ENCODE measurements around the gene DNAJC1. TPM values are rescaled to one million over a fixed set of nuclear protein-coding genes. Genes with fewer than 3 reads are reported as not detected.

The DNAJC1 gene
- total and polyA plus RNA-seq, 2 donors (not counting 3 experiments of a cell fraction or from before 2014, with no cell fraction given) = 11.2 to 19.7 TPM

GRCh38 chr10:21727452-21728168 lies 275.9 kb downstream of the DNAJC1 start:
- Histone ChIP-seq H3K4me3 (replicated peaks in 1 of 3; ENCODE audit: insufficient read depth in 1 of 3, low read depth in 1 of 3, low read length in 3 of 3) (no peak overlapping the region), H4K20me1 (replicated peaks; ENCODE audit: control insufficient read depth, extremely low read depth, insufficient read depth, low read length) (no peaks in the 10 kb centered on the region), H3K79me2 (ENCODE audit: control insufficient read depth, insufficient read depth, low read length) (no peaks in the 10 kb centered on the region), H2AFZ (ENCODE audit: low read depth, low read length) (no peak overlapping the region), H3K9ac (replicated peaks; ENCODE audit: extremely low read depth, insufficient read depth, low read length) (peak overlapping the region; percentile 5), H3K27ac (ENCODE audit: insufficient read depth, low read depth, low read length) (peak overlapping the region; percentile 36), H3K9me3 (replicated peaks; ENCODE audit: control insufficient read depth, insufficient read depth, low read length) (no peaks in the 10 kb centered on the region), H3K4me2 (ENCODE audit: insufficient read depth, low read length) (peak overlapping the region; percentile 88), H3K4me1 (ENCODE audit: control insufficient read depth, extremely low read depth, insufficient read depth, low read length) (peaks cover 34% of the 10 kb centered on the region), H3K27me3 (ENCODE audit: control insufficient read depth in 2 of 2, insufficient read depth in 2 of 2, low read length in 2 of 2) (no peaks in the 10 kb centered on the region), H3K36me3 (ENCODE audit: control insufficient read depth in 2 of 2, extremely low read depth in 1 of 2, insufficient read depth in 2 of 2, low read length in 2 of 2) (no peaks in the 10 kb centered on the region), H3K9me1 (replicated peaks; ENCODE audit: control insufficient read depth, extremely low read depth, insufficient read depth, low read length) (no peaks in the 10 kb centered on the region)
- FAIRE-seq = peak; percentile 82
- ChIA-PET POLR2A (no interaction called here), CTCF (interaction anchor here (1.0 to 1.9 kb wide), 3 partner anchors 16 to 448 kb away, joined by 3 to 4 read pairs (median 3); no protein-coding TSS in a partner anchor)
- BruUV-seq (replicated peaks) = no TSS peak
- TF ChIP-seq CTCF (IDR thresholded peaks at IDR 0.05; ENCODE audit: extremely low read depth in 1 of 2, insufficient read depth in 1 of 2, low read depth in 1 of 2, low read length in 2 of 2) (no peak), GATA2 (IDR thresholded peaks at IDR 0.05; ENCODE audit: insufficient read depth, insufficient read length, low read depth, low read length) (peak; percentile 87)
- dilution Hi-C loops (cut with MboI; ENCODE audit: extremely low pct_ligation_motif_present, low sequenced_read_pairs) (no loop called here), intact Hi-C loops (cut with micrococcal nuclease) (loop anchor here (5.0 kb wide), 1 partner anchor 895 kb away; no protein-coding TSS in a partner anchor)
- DNase-seq (ENCODE audit: low read depth, low spot score) = peak; percentile 69

GRCh38 chr10:21726601-21727225 lies 276.8 kb downstream of the DNAJC1 start:
- DNase-seq (ENCODE audit: low read depth, low spot score) (no peak), FAIRE-seq (peak; percentile 18)
- H3K9me3 ChIP-seq (replicated peaks; ENCODE audit: control insufficient read depth, insufficient read depth, low read length) = no peaks in the 10 kb centered on the region
- no peaks in the 10 kb centered on the region for H3K79me2 ChIP-seq (ENCODE audit: control insufficient read depth, insufficient read depth, low read length)
- intact Hi-C loops (cut with micrococcal nuclease) (loop anchor here (5.0 kb wide), 1 partner anchor 896 kb away; no protein-coding TSS in a partner anchor), dilution Hi-C loops (cut with MboI; ENCODE audit: extremely low pct_ligation_motif_present, low sequenced_read_pairs) (no loop called here)
- no peaks in the 10 kb centered on the region for H3K9me1 ChIP-seq (replicated peaks; ENCODE audit: control insufficient read depth, extremely low read depth, insufficient read depth, low read length)
- no peaks in the 10 kb centered on the region for H4K20me1 ChIP-seq (replicated peaks; ENCODE audit: control insufficient read depth, extremely low read depth, insufficient read depth, low read length)
- no peaks in the 10 kb centered on the region for H3K27me3 ChIP-seq (ENCODE audit: control insufficient read depth in 2 of 2, insufficient read depth in 2 of 2, low read length in 2 of 2)
- TF ChIP-seq EZH2 (IDR thresholded peaks at IDR 0.05; ENCODE audit: borderline replicate concordance, low read depth, low read length, severe bottlenecking) = no peak
- no peak for TF ChIP-seq FOS (IDR thresholded peaks at IDR 0.05; ENCODE audit: borderline replicate concordance, insufficient read depth, low read length)
- no peak for TF ChIP-seq POLR2AphosphoS5 (IDR thresholded peaks at IDR 0.05; ENCODE audit: insufficient read depth, low read depth, low read length)
- TF ChIP-seq MYC (IDR thresholded peaks at IDR 0.05; ENCODE audit: low read depth, low read length) = no peak
- no peak for TF ChIP-seq CTCF (IDR thresholded peaks at IDR 0.05; ENCODE audit: extremely low read depth in 1 of 2, insufficient read depth in 1 of 2, low read depth in 1 of 2, low read length in 2 of 2)
- TF ChIP-seq GATA2 (IDR thresholded peaks at IDR 0.05; ENCODE audit: insufficient read depth, insufficient read length, low read depth, low read length) = no peak
- TF ChIP-seq POLR2A (IDR thresholded peaks at IDR 0.05; ENCODE audit: low read depth, low read length) = no peak
- TF ChIP-seq MAX (IDR thresholded peaks at IDR 0.05; ENCODE audit: insufficient read depth, insufficient read length) = no peak
- no peak for TF ChIP-seq JUN (IDR thresholded peaks at IDR 0.05; ENCODE audit: borderline replicate concordance, insufficient read depth, insufficient read length, low read depth)
- H3K4me2 ChIP-seq (ENCODE audit: insufficient read depth, low read length) = peak overlapping the region; percentile 88
- H3K36me3 ChIP-seq (ENCODE audit: control insufficient read depth in 2 of 2, extremely low read depth in 1 of 2, insufficient read depth in 2 of 2, low read length in 2 of 2) = no peaks in the 10 kb centered on the region
- no peak overlapping the region for H3K4me3 ChIP-seq (replicated peaks in 1 of 3; ENCODE audit: insufficient read depth in 1 of 3, low read depth in 1 of 3, low read length in 3 of 3)
- no TSS peak for BruUV-seq (replicated peaks)
- H3K27ac ChIP-seq (ENCODE audit: insufficient read depth, low read depth, low read length) = no peak overlapping the region
- ChIA-PET POLR2A (no interaction called here), CTCF (interaction anchor here (1.9 kb wide), 1 partner anchor 448 kb away, joined by 4 read pairs; no protein-coding TSS in a partner anchor)
- H3K9ac ChIP-seq (replicated peaks; ENCODE audit: extremely low read depth, insufficient read depth, low read length) = no peak overlapping the region
- peaks cover 34% of the 10 kb centered on the region for H3K4me1 ChIP-seq (ENCODE audit: control insufficient read depth, extremely low read depth, insufficient read depth, low read length)
- no peak overlapping the region for H2AFZ ChIP-seq (ENCODE audit: low read depth, low read length)

All from endothelial cell of umbilical vein (primary cell).